Measurements from ENCODE around the gene TRIP10. TPM values are rescaled to one million over a fixed set of nuclear protein-coding genes. Genes with fewer than 3 reads are reported as not detected.
"Not testable (repeated sequence)": the region's sequence is repeated elsewhere in the genome, so short reads cannot be mapped to it uniquely, and the experiment has no call there.

The TRIP10 gene
- total RNA-seq, 1 donor from 2014 or later, result 66.3 TPM

DNA sequence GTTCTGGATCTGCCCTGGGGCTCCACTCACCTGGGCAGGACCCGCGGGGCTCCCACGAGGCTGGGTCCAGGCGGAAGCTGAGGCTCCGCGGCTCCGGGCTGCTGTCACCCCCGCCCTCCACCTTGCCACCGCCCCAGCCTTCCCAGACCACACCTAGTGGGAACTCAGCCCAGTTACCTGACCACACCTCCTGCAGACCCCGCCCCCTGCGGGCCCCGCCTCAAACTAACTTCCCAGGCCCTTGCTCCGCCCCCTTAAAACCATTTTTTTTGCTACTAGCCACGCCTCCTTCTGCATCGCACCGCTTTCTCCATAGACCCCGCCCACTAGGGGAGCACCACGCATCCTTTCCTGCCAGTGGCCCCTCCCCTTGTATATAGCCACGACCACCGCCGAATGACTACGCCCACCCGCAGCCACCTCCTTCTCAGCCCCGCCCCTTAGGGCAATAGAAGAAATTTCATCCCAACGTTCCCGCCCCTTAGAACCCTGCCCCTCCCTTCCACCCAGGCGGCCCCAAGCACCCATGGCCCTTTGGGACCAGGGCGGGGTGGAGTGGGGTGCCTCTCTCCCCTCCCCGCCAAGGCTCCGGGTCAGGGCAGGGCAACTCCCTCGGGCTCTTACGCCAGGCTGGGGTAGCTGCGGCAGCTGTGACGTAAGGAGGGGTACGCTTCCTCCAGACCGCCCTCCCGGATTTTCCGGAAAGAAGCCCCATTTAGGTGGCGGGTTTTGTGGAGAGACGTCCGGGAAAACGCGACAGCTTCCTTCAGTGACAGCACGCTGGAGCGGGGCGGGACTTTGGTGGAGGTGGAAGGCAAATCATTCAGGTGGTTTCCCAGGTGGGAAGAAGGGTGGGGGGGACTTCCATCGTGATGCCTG is 28.1 kb downstream of the TRIP10 start, which contains the start of gene SH2D3A:
TSS of gene SH2D3A (minus strand) at position 79 of the 879 bp plus-strand sequence. CDS start 3,687 bp downstream, outside the sequence.
- peaks cover 46% of the 10 kb centered on the region for H3K4me1 Mint-ChIP-seq
- peaks cover 3% of the 10 kb centered on the region for H3K36me3 Mint-ChIP-seq (ENCODE audit: low read depth)
- no peaks in the 10 kb centered on the region for H3K27me3 Mint-ChIP-seq
- peak; percentile 98 for DNase-seq
- H3K27ac Mint-ChIP-seq, result peak within 1 kb of the TSS; percentile 92
- peak within 1 kb of the TSS; percentile 88 for H3K4me3 Mint-ChIP-seq
- no peaks in the 10 kb centered on the region for H3K9me3 Mint-ChIP-seq
- intact Hi-C loops (cut with micrococcal nuclease), result loop anchor here (1.0 to 2.0 kb wide), 3 partner anchors 15 to 35 kb away; no protein-coding TSS in a partner anchor

DNA sequence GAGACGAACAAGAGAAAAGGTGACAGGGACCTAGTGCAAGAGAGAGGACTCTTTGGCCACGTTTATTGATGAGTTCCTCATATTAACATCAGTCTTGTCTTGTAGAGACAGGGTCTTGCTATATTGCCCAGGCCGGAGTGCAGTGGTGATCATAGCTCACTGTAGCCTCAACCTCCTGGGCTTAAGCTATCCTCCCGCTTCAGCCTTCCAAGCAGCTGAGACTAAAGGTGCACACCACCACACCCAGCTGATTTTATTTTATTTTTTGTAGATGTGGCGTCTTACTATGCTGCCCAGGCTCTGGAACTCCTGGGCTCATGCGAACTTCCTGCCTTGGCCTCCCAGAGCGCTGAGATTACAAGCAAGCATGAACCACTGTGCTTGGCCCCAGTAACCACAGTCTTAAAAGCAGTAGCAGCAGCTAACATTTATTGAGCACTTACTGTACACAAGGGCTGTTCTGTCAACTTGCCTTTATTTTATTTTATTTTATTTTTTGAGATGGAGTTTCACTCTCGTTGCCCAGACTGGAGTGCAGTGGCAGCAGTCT is 28.8 kb downstream of the TRIP10 start:
- H3K4me3 Mint-ChIP-seq, result peak overlapping the region; percentile 88
- peaks cover 2% of the 10 kb centered on the region for H3K36me3 Mint-ChIP-seq (ENCODE audit: low read depth)
- no peaks in the 10 kb centered on the region for H3K9me3 Mint-ChIP-seq
- peaks cover 46% of the 10 kb centered on the region for H3K4me1 Mint-ChIP-seq
- peak overlapping the region; percentile 92 for H3K27ac Mint-ChIP-seq
- intact Hi-C loops (cut with micrococcal nuclease), result no loop called here
- DNase-seq, result peak; percentile 76
- no peaks in the 10 kb centered on the region for H3K27me3 Mint-ChIP-seq

DNA sequence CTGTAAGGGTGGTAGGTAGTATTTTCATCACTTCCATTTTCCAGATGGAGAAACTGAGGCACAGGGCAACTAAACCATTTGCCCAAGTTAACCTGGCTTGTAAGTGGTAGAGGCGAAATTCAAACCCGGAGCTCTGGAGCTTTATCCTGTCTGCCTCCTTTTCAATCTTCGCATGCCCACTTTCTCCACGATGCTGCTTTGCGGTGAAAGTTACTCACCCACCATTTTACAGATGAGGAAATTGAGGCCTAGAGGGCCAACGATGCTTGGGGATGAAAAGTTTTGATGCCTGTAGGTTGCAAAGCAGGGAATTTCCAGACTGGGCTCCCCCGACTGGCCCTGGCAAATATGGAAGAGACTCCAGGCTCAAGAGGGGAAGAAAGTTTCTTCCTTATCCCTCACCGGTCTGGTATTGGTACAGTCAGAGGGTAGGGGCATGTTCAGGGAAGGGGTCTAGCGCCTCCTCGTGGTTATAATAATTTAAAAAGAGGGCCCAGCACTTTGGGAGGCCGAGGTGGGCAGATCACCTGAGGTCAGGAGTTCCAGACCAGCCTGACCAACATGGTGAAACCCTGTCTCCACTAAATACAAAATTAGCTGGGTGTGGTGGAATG is 29.6 kb downstream of the TRIP10 start:
- no peaks in the 10 kb centered on the region for H3K27me3 Mint-ChIP-seq
- H3K9me3 Mint-ChIP-seq, result peaks cover 3% of the 10 kb centered on the region
- intact Hi-C loops (cut with micrococcal nuclease), result no loop called here
- peak overlapping the region; percentile 66 for H3K27ac Mint-ChIP-seq
- peaks cover 52% of the 10 kb centered on the region for H3K4me1 Mint-ChIP-seq
- DNase-seq, result peak; percentile 66
- H3K4me3 Mint-ChIP-seq, result no peak overlapping the region
- peaks cover 8% of the 10 kb centered on the region for H3K36me3 Mint-ChIP-seq (ENCODE audit: low read depth)

DNA sequence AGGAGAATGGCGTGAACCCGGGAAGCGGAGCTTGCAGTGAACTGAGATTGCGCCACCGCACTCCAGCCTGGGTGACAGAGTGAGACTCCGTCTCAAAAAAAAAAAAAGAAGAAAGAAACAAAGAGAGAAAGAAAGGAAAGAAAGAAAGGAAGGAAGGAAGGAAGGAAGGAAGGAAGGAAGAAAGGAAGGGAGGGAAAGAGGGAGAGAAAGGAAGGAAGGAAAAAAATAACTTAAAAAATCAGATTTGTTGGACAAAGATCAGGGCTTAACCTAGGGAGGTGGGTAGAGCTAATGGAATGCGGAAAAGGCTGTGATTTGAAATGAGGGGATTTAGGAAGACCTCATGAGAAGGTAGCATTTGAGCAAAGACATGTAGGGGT is 32.2 kb downstream of the TRIP10 start:
- peaks cover 52% of the 10 kb centered on the region for H3K4me1 Mint-ChIP-seq
- peak overlapping the region; percentile 95 for H3K27ac Mint-ChIP-seq

DNA sequence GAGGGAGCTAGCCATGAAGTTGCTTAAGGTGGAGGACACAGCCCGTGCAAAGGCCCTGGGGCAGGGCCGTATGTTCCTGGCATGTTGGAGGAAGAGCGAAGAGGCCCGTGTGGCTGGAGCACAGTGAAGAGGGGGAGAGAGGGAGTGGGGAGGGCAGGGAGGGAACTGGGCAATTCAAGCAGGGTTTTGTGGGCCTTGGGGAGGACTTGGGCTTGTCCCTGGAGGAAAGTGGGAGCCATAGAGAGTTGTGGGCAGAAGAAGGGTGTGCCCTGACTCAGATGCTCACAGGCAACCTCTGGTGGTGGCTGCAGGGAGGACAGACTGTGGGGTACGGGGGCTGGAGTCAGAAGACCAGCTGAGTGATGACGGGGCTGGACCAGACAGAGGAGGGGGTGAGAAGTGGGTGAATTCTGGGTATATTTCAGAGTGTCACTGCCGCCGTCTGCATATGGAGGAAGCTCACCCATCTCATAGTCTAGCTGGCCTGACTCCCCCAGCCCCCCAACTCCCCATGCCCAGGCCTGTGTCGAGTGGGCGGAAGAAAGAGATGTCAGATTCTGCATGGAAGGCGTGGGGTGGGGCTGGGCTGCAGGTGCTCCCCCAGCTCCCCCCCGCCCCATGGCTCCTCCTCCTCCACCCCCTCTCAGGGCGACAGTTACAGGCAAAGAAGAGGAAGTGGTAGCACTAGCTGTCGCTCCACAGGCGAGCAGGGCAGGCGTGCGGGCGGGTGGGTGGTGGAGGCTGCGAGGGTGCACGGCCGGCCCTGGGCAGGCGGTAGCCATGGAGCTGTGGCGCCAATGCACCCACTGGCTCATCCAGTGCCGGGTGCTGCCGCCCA is 32.8 kb downstream of the TRIP10 start, which contains the start of gene VAV1:
TSS of gene VAV1 (plus strand) at position 681 of the 838 bp plus-strand sequence. CDS start at position 781, 100 bp downstream.
- peak; percentile 92 for DNase-seq
- Mint-ChIP-seq H3K4me3 (peak within 1 kb of the TSS; percentile 99), H3K36me3 (ENCODE audit: low read depth) (peaks cover 31% of the 10 kb centered on the region), H3K4me1 (peaks cover 53% of the 10 kb centered on the region), H3K9me3 (peaks cover 21% of the 10 kb centered on the region), H3K27ac (peak within 1 kb of the TSS; percentile 95), H3K27me3 (no peaks in the 10 kb centered on the region)
- intact Hi-C loops (cut with micrococcal nuclease), result loop anchor here (1.0 to 2.0 kb wide), 4 partner anchors 34 to 255 kb away; no protein-coding TSS in a partner anchor

More for the DNA sequence above, 32.2 kb downstream of the TRIP10 start:
- H3K36me3 Mint-ChIP-seq (ENCODE audit: low read depth), result peaks cover 25% of the 10 kb centered on the region
- H3K9me3 Mint-ChIP-seq, result peaks cover 16% of the 10 kb centered on the region
- DNase-seq, H3K27me3 Mint-ChIP-seq: not testable (repeated sequence)
- H3K4me3 Mint-ChIP-seq, result peak overlapping the region; percentile 99
- intact Hi-C loops (cut with micrococcal nuclease), result loop anchor here (1.0 to 2.0 kb wide), 4 partner anchors 33 to 254 kb away; no protein-coding TSS in a partner anchor

DNA sequence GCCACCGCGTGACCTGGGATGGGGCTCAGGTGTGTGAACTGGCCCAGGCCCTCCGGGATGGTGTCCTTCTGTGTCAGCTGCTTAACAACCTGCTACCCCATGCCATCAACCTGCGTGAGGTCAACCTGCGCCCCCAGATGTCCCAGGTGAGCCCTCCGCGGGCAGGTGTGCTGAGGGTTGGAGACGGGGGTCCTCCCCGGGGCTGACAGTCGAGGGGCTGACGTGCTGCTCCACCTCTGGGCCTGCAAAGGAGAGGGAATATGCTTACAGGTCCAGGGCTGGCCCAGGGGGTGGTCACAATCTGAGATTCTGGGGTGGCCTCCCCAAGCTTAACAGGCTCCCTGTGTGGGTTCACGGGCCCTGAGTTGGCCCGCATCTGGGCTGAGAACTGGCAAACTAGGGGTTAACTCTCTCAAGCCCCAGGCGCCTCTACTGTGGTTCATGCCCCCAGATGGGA is 33.4 kb downstream of the TRIP10 start:
- Mint-ChIP-seq H3K4me3 (peak overlapping the region; percentile 99), H3K4me1 (peaks cover 52% of the 10 kb centered on the region), H3K9me3 (peaks cover 22% of the 10 kb centered on the region), H3K27me3 (no peaks in the 10 kb centered on the region), H3K27ac (peak overlapping the region; percentile 95), H3K36me3 (ENCODE audit: low read depth) (peaks cover 35% of the 10 kb centered on the region)
- intact Hi-C loops (cut with micrococcal nuclease), result loop anchor here (1.0 to 2.0 kb wide), 5 partner anchors 28 to 256 kb away; no protein-coding TSS in a partner anchor
- no peak for DNase-seq

DNA sequence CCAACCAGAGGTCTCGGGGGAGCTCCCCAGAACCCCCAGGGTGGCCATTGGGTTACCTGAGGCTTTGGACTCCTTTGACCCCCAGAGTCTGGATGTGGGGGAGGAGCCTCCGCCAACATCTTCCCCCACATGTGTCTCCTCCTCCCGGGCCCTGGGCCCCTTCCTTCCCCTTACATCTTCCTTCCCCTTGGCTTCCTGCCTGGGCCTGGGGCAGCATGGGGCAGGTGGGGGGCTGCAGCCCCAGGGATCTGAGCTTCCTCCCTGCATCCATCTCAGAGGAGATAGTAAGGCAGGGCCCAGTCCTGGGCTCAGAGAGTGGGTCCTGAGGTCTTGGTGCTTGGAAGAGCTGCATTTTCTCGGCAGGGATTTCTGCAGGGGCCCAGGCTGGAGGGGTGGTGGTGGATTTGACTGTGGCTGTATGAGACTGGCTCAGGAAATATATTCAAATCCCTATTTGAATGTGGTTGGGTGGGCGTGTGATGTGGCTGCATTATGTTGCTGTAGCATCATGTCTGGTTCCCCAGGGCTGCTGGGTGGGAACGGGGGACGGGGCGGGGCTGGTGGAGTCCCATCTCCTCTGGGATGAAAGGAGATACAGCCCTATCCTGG is 33.9 kb downstream of the TRIP10 start:
- DNase-seq, result peak; percentile 86
- peak overlapping the region; percentile 99 for H3K4me3 Mint-ChIP-seq
- peaks cover 52% of the 10 kb centered on the region for H3K4me1 Mint-ChIP-seq
- peaks cover 22% of the 10 kb centered on the region for H3K9me3 Mint-ChIP-seq
- intact Hi-C loops (cut with micrococcal nuclease), result loop anchor here (1.0 to 2.0 kb wide), 2 partner anchors 28 to 41 kb away; no protein-coding TSS in a partner anchor
- H3K27ac Mint-ChIP-seq, result peak overlapping the region; percentile 95
- peaks cover 41% of the 10 kb centered on the region for H3K36me3 Mint-ChIP-seq (ENCODE audit: low read depth)
- H3K27me3 Mint-ChIP-seq, result no peaks in the 10 kb centered on the region

DNA sequence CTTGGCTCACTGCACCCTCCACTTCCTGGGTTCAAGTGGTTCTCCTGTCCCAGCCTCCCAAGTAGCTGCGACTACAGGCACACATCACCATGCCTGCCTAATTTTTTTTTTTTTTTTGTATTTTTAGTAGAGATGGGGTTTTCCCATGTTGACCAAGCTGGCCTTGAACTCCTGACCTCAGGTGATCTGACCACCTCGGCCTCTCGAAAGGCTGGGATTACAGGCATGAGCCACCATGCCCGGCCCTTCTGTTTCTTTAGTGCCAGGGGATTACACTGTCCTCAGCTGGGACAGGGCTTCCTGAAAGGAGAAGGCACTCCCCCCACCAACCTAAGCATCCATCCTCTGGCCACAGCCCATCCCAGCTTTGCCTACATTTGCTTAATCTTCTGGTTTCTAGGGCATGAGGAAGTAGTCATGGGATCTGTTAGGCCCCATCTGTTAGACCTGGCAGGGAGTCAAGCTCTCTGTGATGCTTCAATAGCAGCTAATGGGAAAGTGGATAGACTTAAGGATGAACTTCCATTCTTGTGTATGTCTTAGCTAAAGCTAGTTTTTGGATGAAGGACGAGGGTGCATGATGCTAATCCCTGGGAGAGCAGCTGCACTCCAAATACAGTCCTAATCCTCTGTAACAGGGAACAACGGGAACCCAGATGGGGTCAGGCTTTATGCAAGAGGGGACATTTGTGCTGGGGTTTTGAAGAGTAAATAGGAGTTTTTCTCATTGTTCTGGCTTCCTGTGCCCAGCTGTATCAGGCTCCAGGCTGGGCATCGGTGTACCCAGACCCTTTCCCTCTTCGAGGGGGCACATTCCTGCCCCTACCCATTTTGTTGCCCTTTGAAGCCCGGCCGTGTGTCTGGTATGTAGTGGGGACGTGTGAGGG is 35.6 kb downstream of the TRIP10 start:
- Mint-ChIP-seq H3K9me3 (peaks cover 22% of the 10 kb centered on the region), H3K4me3 (peak overlapping the region; percentile 70), H3K27ac (peak overlapping the region; percentile 63), H3K36me3 (ENCODE audit: low read depth) (peaks cover 42% of the 10 kb centered on the region), H3K4me1 (peaks cover 54% of the 10 kb centered on the region), H3K27me3 (no peaks in the 10 kb centered on the region)
- no peak for DNase-seq
- intact Hi-C loops (cut with micrococcal nuclease), result no loop called here

DNA sequence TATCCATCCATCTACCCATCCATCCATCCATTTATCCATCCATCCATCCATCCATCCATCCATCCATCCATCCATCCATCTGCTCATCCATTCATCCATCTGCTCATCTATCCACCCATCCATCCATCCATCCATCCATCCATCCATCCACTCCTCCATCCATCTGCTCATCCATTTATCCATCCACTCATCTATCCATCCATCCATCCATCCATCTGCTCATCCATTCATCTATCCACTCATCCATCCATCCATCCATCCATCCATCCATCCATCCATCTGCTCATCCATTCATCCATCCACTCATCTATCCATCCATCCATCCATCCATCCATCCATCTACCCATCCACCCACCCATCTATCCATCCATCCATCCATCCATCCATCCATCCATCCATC is 36.6 kb downstream of the TRIP10 start:
- H3K27me3 Mint-ChIP-seq; H3K4me3 Mint-ChIP-seq; intact Hi-C loops (cut with micrococcal nuclease); DNase-seq: not testable (repeated sequence)
- Mint-ChIP-seq H3K4me1 (peaks cover 54% of the 10 kb centered on the region), H3K27ac (peak overlapping the region; percentile 14), H3K9me3 (peaks cover 22% of the 10 kb centered on the region), H3K36me3 (ENCODE audit: low read depth) (peaks cover 46% of the 10 kb centered on the region)

DNA sequence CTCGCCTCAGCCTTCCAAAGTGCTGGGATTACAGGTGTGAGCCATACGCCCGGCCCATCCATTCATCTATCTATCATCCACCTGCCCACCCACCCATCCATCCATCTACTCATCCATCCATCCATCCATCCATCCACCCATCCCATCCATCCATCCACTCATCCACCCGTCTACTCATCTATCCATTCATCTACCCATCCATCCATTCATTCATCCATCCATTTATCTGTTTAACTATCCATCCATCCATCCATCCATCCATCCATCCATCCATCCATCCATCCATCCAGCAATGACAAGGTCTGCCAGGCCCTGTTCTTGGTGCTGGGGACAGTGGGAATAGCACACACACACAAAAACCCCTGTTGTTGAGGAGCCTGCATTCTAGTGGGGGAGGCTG is 37.5 kb downstream of the TRIP10 start:
- peak overlapping the region; percentile 54 for H3K27ac Mint-ChIP-seq
- intact Hi-C loops (cut with micrococcal nuclease), result no loop called here
- H3K36me3 Mint-ChIP-seq (ENCODE audit: low read depth), result peaks cover 51% of the 10 kb centered on the region
- no peak for DNase-seq
- H3K4me3 Mint-ChIP-seq, result peak overlapping the region; percentile 4
- H3K4me1 Mint-ChIP-seq, result peaks cover 56% of the 10 kb centered on the region
- no peaks in the 10 kb centered on the region for H3K27me3 Mint-ChIP-seq
- H3K9me3 Mint-ChIP-seq, result peaks cover 22% of the 10 kb centered on the region

DNA sequence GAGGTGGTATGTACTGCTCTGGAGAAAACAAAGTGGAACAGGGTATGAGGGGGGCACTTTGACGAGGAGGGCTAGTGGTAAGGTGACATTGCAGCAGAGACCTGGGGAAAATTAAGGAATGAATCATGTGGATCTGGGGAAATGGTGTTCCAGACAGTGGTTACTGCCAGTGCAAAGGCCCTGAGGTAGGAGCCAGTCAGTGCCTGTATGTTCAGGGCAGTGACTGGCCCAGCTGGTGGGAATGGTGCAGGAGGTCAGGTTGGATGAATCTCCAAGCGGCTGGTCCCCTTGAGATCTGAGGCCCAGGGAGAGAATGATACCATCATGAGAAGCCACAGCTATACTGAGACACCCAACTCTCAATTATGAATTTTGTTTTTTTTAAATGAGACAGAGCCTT is 38.0 kb downstream of the TRIP10 start:
- no peak for DNase-seq
- peaks cover 22% of the 10 kb centered on the region for H3K9me3 Mint-ChIP-seq
- peaks cover 51% of the 10 kb centered on the region for H3K36me3 Mint-ChIP-seq (ENCODE audit: low read depth)
- H3K27me3 Mint-ChIP-seq, result no peaks in the 10 kb centered on the region
- peak overlapping the region; percentile 4 for H3K4me3 Mint-ChIP-seq
- H3K27ac Mint-ChIP-seq, result peak overlapping the region; percentile 54
- H3K4me1 Mint-ChIP-seq, result peaks cover 52% of the 10 kb centered on the region
- intact Hi-C loops (cut with micrococcal nuclease), result no loop called here

DNA sequence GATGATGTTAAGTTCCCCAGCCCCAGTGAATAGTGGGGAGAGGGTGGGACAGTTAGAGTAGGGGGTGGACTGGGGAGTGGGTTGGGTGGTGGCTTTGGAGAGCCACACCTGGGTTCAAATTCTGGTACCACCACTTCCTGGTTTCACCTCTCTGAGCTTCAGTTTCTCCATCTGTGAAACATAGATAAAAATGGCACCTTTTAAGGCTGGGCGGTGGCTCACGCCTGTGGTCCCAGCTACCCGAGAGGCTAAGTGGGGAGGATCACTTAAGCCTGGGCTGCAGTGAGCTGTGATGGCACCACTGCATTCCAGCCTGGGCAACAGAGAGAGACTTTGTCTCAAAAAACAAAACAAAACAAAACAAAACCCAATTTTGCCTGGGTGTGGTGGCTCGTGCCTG is 38.9 kb downstream of the TRIP10 start:
- Mint-ChIP-seq H3K27ac (peak overlapping the region; percentile 86), H3K36me3 (ENCODE audit: low read depth) (peaks cover 52% of the 10 kb centered on the region), H3K4me3 (peak overlapping the region; percentile 31), H3K9me3 (peaks cover 22% of the 10 kb centered on the region), H3K4me1 (peaks cover 51% of the 10 kb centered on the region), H3K27me3 (no peaks in the 10 kb centered on the region)
- DNase-seq, result no peak
- intact Hi-C loops (cut with micrococcal nuclease), result no loop called here

Data from activated CD4-positive, alpha-beta T cell treated with anti-CD3 and anti-CD28 coated beads, Interleukin-2, amount 10 ng/mL, durations not matched to agents 24 days and 14 days (primary cell).